Smooth muscle cell of the pulmonary artery (primary cell): ENCODE results near the gene KBTBD12. TPM values are rescaled to one million over a fixed set of nuclear protein-coding genes. Genes with fewer than 3 reads are reported as not detected.

Experiments
- total RNA-seq: library from RNA; depleted of rRNA; stranded (reverse); fragments of >200 nt; gene quantifications from 2 replicates; pipeline ENCODE4 v1.2.3, GENCODE V29; 2014

Gene KBTBD12, protein sequence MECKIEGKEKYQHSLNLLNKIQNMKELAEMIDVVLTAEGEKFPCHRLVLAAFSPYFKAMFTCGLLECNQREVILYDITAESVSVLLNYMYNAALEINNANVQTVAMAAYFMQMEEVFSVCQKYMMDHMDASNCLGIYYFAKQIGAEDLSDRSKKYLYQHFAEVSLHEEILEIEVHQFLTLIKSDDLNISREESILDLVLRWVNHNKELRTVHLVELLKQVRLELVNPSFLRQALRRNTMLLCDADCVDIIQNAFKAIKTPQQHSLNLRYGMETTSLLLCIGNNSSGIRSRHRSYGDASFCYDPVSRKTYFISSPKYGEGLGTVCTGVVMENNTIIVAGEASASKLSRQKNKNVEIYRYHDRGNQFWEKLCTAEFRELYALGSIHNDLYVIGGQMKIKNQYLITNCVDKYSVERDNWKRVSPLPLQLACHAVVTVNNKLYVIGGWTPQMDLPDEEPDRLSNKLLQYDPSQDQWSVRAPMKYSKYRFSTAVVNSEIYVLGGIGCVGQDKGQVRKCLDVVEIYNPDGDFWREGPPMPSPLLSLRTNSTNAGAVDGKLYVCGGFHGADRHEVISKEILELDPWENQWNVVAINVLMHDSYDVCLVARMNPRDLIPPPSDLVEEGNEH
- total RNA-seq, result 0.03 TPM in 1 of 2 replicates, not detected in the other

GRCh38 chr3:127915115-127915936 is at the start of gene KBTBD12:
TSS of gene KBTBD12 (plus strand) at chr3:127915232. CDS start at chr3:127923062, 7,830 bp downstream.

Other genes starting within 250 kb of the KBTBD12 start
- 15.4 and 21.1 TPM in 2 replicates for gene ABTB1, start 242.3 kb upstream of the KBTBD12 start, total RNA-seq
- gene MGLL, start 92.7 kb upstream of the KBTBD12 start, total RNA-seq, result 77.0 and 77.5 TPM in 2 replicates
- 372 and 373 TPM in 2 replicates for gene SEC61A1, start 137.2 kb downstream of the KBTBD12 start, total RNA-seq
- 41.6 and 50.4 TPM in 2 replicates for gene RUVBL1, start 208.6 kb downstream of the KBTBD12 start, total RNA-seq
- 5.0 and 5.9 TPM in 2 replicates for gene EEFSEC, start 238.2 kb downstream of the KBTBD12 start, total RNA-seq